PC-3 (cell line): ENCODE results near the gene ARL4C. TPM values are rescaled to one million over a fixed set of nuclear protein-coding genes. Genes with fewer than 3 reads are reported as not detected.

ENCODE experiments used
- ATAC-seq: fragments of 200-7000 bp; cut with Tn5 transposase; 2 replicates; pipeline ENCODE4 v1.9.1; 2020; ENCODE audit warnings: mild to moderate bottlenecking, moderate library complexity
- BruUV-seq: library from RNA; stranded (reverse); fragments of 400-500 nt; replicated peaks from 2 replicates; lab custom pipeline; 2021; lab: Mats Ljungman, UMichigan
- CTCF ChIA-PET: fragments of 300-600 bp; sonication (Branson Sonifier 250); formaldehyde crosslinking; loops from one replicate; lab custom pipeline; 2022; ENCODE audit warnings: antibody characterized with exemption; lab: Charles Lee
- POLR2A ChIA-PET: fragments of 300-600 bp; sonication (Branson Sonifier 250); formaldehyde crosslinking; loops from one replicate; lab custom pipeline; 2022; ENCODE audit warnings: antibody characterized with exemption; ENCODE audit not compliant: unreplicated experiment; lab: Charles Lee
- DNase-seq: peaks from one replicate; pipeline ENCODE4 v3.0.0-alpha.2; 2015
- H2AFZ ChIP-seq: fragments of 300-600 bp; sonication (generic); 2 replicates; pipeline ENCODE4 v1.6.0; 2016; ENCODE audit warnings: antibody characterized with exemption, low read length
- H3F3A ChIP-seq: fragments of 300-600 bp; sonication (generic); one replicate; pipeline ENCODE4 v1.6.0; 2017; ENCODE audit warnings: antibody characterized with exemption, low read length, control low read depth, mild to moderate bottlenecking; ENCODE audit not compliant: unreplicated experiment
- H3K27ac ChIP-seq: fragments of 300-600 bp; sonication (generic); 2 replicates; pipeline ENCODE4 v1.5.1; 2016; ENCODE audit warnings: mild to moderate bottlenecking, low read length
- H3K27me3 ChIP-seq: fragments of 300-600 bp; sonication (generic); 2 replicates; pipeline ENCODE4 v1.6.1; 2016; ENCODE audit warnings: low read length, mixed read lengths
- H3K36me3 ChIP-seq: fragments of 300-600 bp; sonication (generic); 2 replicates; pipeline ENCODE4 v1.6.1; 2016; ENCODE audit warnings: low read depth, mixed run types, low read length, mixed read lengths
- H3K4me1 ChIP-seq: fragments of 300-600 bp; sonication (generic); 2 replicates; pipeline ENCODE4 v1.5.1; 2016; ENCODE audit warnings: low read length; ENCODE audit not compliant: insufficient read depth
- H3K4me2 ChIP-seq: fragments of 300-600 bp; sonication (generic); 2 replicates; pipeline ENCODE4 v1.6.0; 2016; ENCODE audit warnings: low read length
- H3K4me3 ChIP-seq: fragments of 300-600 bp; sonication (generic); 2 replicates; pipeline ENCODE4 v1.5.1; 2016; ENCODE audit warnings: mild to moderate bottlenecking, low read length, mixed read lengths
- H3K79me2 ChIP-seq: fragments of 300-600 bp; sonication (generic); 2 replicates; pipeline ENCODE4 v1.6.1; 2017; ENCODE audit warnings: low read length, mixed read lengths
- H3K9ac ChIP-seq: fragments of 300-600 bp; sonication (generic); 2 replicates; pipeline ENCODE4 v1.6.0; 2016; ENCODE audit warnings: mild to moderate bottlenecking, low read length
- H3K9me2 ChIP-seq: fragments of 300-600 bp; sonication (generic); replicated peaks from 2 replicates; pipeline ENCODE4 v1.6.1; 2016; ENCODE audit warnings: mixed run types, low read length, mixed read lengths
- H3K9me3 ChIP-seq: fragments of 300-600 bp; sonication (generic); 2 replicates; pipeline ENCODE4 v1.6.1; 2016; ENCODE audit warnings: low read length, mixed read lengths
- H4K20me1 ChIP-seq: fragments of 300-600 bp; sonication (generic); 2 replicates; pipeline ENCODE4 v1.6.1; 2016; ENCODE audit warnings: low read length, mixed read lengths
- EZH2 ChIP-seq: fragments of 300-600 bp; sonication (generic); IDR thresholded peaks from one replicate; pipeline ENCODE4 v1.6.1; 2017; ENCODE audit warnings: antibody characterized with exemption, mild to moderate bottlenecking, low read length; ENCODE audit not compliant: unreplicated experiment
- EZH2phosphoT487 ChIP-seq: fragments of 300-600 bp; sonication (generic); IDR thresholded peaks from 2 replicates; pipeline ENCODE4 v1.6.1; 2018; ENCODE audit warnings: mild to moderate bottlenecking, antibody characterized with exemption, low read length, borderline replicate concordance
- intact Hi-C: fragments of 100-400 bp; cut with micrococcal nuclease; formaldehyde crosslinking; loops from 2 replicates; pipeline ENCODE4 v1.9.0; 2023
- total RNA-seq: library from RNA; depleted of rRNA; stranded (reverse); fragments of >200 nt; gene quantifications from 2 replicates; pipeline ENCODE4 v1.2.3, GENCODE V29; 2014
- TF ChIP-seq, protein P1 (sequence below): fragments of 300-600 bp; sonication (generic); conservative IDR thresholded peaks from 2 replicates; pipeline ENCODE4 v1.5.1; 2017; ENCODE audit warnings: antibody characterized with exemption, low read depth, mild to moderate bottlenecking, low read length

ARL4C gene
- total RNA-seq, 1 experiment from 2014 or later, result 19.9 TPM

DNA sequence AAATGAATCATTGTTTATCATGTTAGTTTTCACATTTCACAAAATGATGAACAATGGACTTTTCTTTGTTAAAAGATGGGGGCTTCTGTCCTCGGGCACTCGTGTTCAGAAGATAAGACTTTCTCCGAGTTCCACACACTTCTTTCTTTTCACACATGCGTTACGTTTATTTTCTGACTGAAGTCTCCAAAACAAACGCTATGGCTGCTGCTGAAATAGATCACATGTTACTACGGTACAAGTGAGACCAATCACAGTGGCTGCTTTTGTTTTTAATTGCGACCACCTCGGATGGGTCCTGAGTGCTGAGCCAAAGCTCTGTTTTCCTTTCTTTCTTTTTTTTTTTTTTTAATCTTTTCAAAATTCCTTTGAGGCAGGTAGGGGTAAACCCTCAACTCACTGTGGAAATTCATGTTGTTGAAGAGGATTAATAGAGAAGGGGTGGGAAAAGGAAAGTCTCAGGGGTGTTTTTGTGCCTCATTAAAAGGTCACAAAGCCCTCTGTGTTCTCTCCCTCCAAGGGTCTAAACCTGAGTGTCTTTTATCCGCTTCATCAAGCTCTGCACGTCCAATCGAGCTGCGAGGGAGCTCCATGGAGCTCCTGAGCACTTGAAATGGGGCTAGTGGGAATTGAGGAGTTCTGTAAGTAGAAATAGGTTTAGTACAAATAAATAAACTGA, 48.2 kb downstream of the ARL4C start:
- Histone ChIP-seq H4K20me1 (no peaks in the 10 kb centered on the region), H3K9ac (no peak overlapping the region), H2AFZ (no peak overlapping the region), H3F3A (peaks cover 3% of the 10 kb centered on the region), H3K79me2 (no peaks in the 10 kb centered on the region), H3K27ac (no peak overlapping the region), H3K4me1 (peaks cover 21% of the 10 kb centered on the region), H3K9me3 (no peaks in the 10 kb centered on the region), H3K4me2 (no peak overlapping the region), H3K4me3 (no peak overlapping the region), H3K9me2 (no peaks in the 10 kb centered on the region), H3K27me3 (no peaks in the 10 kb centered on the region), H3K36me3 (no peaks in the 10 kb centered on the region)
- no TSS peak for BruUV-seq
- no peak for ATAC-seq
- DNase-seq, result no peak
- ChIA-PET CTCF (no interaction called here), POLR2A (no interaction called here)
- intact Hi-C loops, result no loop called here
- no peak for TF ChIP-seq EZH2
- TF ChIP-seq, protein P1, sequence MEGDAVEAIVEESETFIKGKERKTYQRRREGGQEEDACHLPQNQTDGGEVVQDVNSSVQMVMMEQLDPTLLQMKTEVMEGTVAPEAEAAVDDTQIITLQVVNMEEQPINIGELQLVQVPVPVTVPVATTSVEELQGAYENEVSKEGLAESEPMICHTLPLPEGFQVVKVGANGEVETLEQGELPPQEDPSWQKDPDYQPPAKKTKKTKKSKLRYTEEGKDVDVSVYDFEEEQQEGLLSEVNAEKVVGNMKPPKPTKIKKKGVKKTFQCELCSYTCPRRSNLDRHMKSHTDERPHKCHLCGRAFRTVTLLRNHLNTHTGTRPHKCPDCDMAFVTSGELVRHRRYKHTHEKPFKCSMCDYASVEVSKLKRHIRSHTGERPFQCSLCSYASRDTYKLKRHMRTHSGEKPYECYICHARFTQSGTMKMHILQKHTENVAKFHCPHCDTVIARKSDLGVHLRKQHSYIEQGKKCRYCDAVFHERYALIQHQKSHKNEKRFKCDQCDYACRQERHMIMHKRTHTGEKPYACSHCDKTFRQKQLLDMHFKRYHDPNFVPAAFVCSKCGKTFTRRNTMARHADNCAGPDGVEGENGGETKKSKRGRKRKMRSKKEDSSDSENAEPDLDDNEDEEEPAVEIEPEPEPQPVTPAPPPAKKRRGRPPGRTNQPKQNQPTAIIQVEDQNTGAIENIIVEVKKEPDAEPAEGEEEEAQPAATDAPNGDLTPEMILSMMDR, result no peak
- TF ChIP-seq EZH2phosphoT487, result no peak

DNA sequence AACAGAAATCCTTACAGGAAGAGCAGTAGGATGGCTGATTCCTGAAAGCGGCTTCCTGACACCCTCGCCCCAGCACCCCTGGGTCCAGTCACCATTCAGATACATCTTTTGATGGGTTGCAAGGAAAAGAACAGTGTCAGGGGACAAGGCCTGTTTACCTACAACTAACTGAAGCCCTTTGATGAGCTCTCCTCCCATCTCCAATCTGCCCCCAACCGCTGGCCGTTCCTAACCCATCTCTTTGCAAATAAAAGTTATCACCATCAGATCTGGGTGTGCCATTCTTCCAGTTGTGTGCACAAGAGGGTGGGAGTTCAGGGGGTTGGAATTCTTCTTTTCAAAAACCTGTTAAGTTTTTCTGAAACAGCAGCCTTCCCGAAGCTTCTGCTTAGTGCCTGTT, 48.9 kb downstream of the ARL4C start:
- Histone ChIP-seq H3K9me3 (no peaks in the 10 kb centered on the region), H2AFZ (no peak overlapping the region), H3K4me3 (no peak overlapping the region), H3F3A (peaks cover 3% of the 10 kb centered on the region), H3K27me3 (no peaks in the 10 kb centered on the region), H3K9me2 (no peaks in the 10 kb centered on the region), H3K9ac (no peak overlapping the region), H3K27ac (no peak overlapping the region), H3K36me3 (no peaks in the 10 kb centered on the region), H3K79me2 (no peaks in the 10 kb centered on the region), H3K4me1 (peaks cover 19% of the 10 kb centered on the region), H4K20me1 (no peaks in the 10 kb centered on the region), H3K4me2 (no peak overlapping the region)
- ChIA-PET CTCF (no interaction called here), POLR2A (no interaction called here)
- ATAC-seq (no peak), DNase-seq (no peak)
- intact Hi-C loops, result no loop called here
- no TSS peak for BruUV-seq
- TF ChIP-seq EZH2, result no peak
- TF ChIP-seq, protein P1, result no peak
- no peak for TF ChIP-seq EZH2phosphoT487

DNA sequence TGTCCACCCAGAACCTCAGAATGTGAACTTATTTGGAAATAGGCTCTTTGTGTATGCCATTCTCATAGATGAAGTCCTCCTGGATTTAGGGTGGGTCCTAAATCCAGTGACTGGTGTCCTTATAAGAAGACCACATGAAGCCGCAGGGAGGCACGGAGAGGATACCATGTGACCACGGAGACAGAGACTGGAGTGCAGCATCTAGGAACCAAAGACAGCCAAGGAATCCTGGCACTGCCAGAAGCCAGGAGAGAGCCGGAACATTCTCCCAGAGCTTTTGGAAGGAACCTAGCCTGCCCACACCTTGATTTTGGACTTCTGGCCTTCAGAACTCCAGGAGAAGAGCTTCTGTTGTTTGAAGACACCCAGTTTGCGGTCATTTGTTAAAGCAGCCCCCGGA, 49.7 kb downstream of the ARL4C start:
- Histone ChIP-seq H3K4me2 (no peak overlapping the region), H4K20me1 (no peaks in the 10 kb centered on the region), H3K9me3 (no peaks in the 10 kb centered on the region), H2AFZ (no peak overlapping the region), H3K4me3 (no peak overlapping the region), H3K36me3 (no peaks in the 10 kb centered on the region), H3K9me2 (no peaks in the 10 kb centered on the region), H3K79me2 (no peaks in the 10 kb centered on the region), H3K9ac (no peak overlapping the region), H3F3A (peaks cover 3% of the 10 kb centered on the region), H3K4me1 (peaks cover 12% of the 10 kb centered on the region), H3K27me3 (no peaks in the 10 kb centered on the region), H3K27ac (no peak overlapping the region)
- CTCF ChIA-PET, result no interaction called here
- BruUV-seq, result no TSS peak
- intact Hi-C loops, result no loop called here
- DNase-seq, result no peak
- TF ChIP-seq EZH2, result no peak
- TF ChIP-seq, protein P1, result no peak
- TF ChIP-seq EZH2phosphoT487, result no peak
- ATAC-seq, result no peak
- POLR2A ChIA-PET, result no interaction called here
